Skeletal muscle tissue (tissue), 4 donors: ENCODE measurements around the gene YEATS2. TPM values are rescaled to one million over a fixed set of nuclear protein-coding genes. Genes with fewer than 3 reads are reported as not detected.
"Not testable (repeated sequence)": the region's sequence is repeated elsewhere in the genome, so short reads cannot be mapped to it uniquely, and the experiment has no call there.

Experiments used
- H3K27ac ChIP-seq: one replicate; pipeline ENCODE4 v1.7.0; 2013; ENCODE audit warnings: mild to moderate bottlenecking, low read depth, low read length, inconsistent platforms
- H3K27me3 ChIP-seq, 3 donors: one replicate each; pipeline ENCODE4 v1.7.0; 2013; ENCODE audit warnings: low read length in 3 of 3; ENCODE audit not compliant: control insufficient read depth in 3 of 3, insufficient read depth in 3 of 3
- H3K36me3 ChIP-seq, 3 donors: one replicate each; pipeline ENCODE4 v1.7.0; 2013; ENCODE audit warnings: low read length in 3 of 3; ENCODE audit not compliant: control insufficient read depth in 3 of 3, insufficient read depth in 3 of 3
- H3K4me1 ChIP-seq, 3 donors: one replicate each; pipeline ENCODE4 v1.7.0; 2013; ENCODE audit warnings: low read length in 3 of 3, mild to moderate bottlenecking in 3 of 3; ENCODE audit not compliant: control insufficient read depth in 3 of 3, insufficient read depth in 3 of 3
- H3K4me3 ChIP-seq, 3 donors: one replicate each; pipeline ENCODE4 v1.7.0; 2013; ENCODE audit warnings: low read length in 3 of 3
- H3K9ac ChIP-seq, 3 donors: one replicate each; pipeline ENCODE4 v1.7.0; 2013; ENCODE audit warnings: low read length in 3 of 3, mild to moderate bottlenecking in 3 of 3, moderate library complexity in 2 of 3, low read depth in 1 of 3
- H3K9me3 ChIP-seq, 3 donors: one replicate each; pipeline ENCODE4 v1.7.0; 2013; ENCODE audit warnings: low read length in 3 of 3; ENCODE audit not compliant: control insufficient read depth in 3 of 3
- total RNA-seq: library from RNA; depleted of rRNA; stranded (reverse); fragments of >200 nt; gene quantifications from one replicate; pipeline ENCODE4 v1.2.3, GENCODE V29; 2014
- donor health status: Osteomylitis.

Gene YEATS2
- total RNA-seq, 1 donor from 2014 or later = 21.4 TPM

DNA sequence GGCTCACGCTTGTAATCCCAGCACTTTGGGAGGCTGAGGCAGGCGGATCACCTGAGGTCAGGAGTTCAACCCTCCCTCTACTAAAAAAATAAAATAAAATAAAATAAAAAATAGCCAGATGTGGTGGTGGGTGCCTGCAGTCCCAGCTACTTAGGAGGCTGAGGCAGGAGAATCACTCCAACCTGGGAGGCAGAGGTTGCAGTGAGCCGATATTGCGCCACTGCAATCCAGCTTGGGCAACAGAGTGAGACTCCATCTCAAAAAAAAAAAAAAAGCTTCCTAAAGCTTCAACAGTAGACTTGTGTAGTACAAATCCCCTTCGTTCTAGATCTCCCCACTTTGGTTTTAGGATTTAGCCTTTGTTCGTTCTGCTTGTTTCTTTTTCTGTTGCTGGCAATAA, 6.3 kb downstream of the YEATS2 start:
- not testable (repeated sequence) for H3K36me3 ChIP-seq, H3K9ac ChIP-seq, H3K27me3 ChIP-seq, H3K4me3 ChIP-seq, H3K27ac ChIP-seq, H3K9me3 ChIP-seq
- peaks cover 0 to 11% (median 5%) of the 10 kb centered on the region in 3 donors for H3K4me1 ChIP-seq

DNA sequence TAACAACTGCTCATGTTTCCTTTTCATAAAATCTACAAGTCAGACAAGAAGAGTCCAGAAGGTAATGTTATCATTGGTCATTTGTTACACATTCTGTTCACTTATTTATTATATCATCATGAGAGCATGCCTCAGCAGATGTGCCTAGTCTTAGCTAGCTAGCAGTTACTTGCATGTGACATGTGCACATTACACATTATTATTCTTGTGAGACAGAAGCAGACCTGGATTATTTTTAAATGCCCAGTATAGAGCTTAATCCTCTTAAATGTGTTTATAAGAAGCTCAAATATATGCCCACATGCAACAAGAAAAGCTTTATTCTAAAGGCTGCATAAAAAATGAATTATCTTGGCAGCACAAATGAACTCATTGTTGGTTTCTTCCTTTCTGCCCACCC, 12.6 kb downstream of the YEATS2 start:
- no peak overlapping the region for H3K9ac ChIP-seq
- no peaks in the 10 kb centered on the region for H3K27me3 ChIP-seq
- no peak overlapping the region for H3K4me3 ChIP-seq
- H3K36me3 ChIP-seq = peaks cover 0 to 2% (median 0%) of the 10 kb centered on the region in 3 donors
- no peak overlapping the region for H3K27ac ChIP-seq
- no peaks in the 10 kb centered on the region for H3K9me3 ChIP-seq
- no peaks in the 10 kb centered on the region for H3K4me1 ChIP-seq

- Histone ChIP-seq H3K9ac (no peak overlapping the region), H3K27ac (no peak overlapping the region), H3K27me3 (no peaks in the 10 kb centered on the region), H3K36me3 (peaks cover 0 to 2% (median 0%) of the 10 kb centered on the region in 3 donors), H3K4me3 (no peak overlapping the region), H3K9me3 (no peaks in the 10 kb centered on the region), H3K4me1 (no peaks in the 10 kb centered on the region)
These were observed 13.9 kb downstream of the YEATS2 start for GRCh38 chr3:183711516-183711915.

DNA sequence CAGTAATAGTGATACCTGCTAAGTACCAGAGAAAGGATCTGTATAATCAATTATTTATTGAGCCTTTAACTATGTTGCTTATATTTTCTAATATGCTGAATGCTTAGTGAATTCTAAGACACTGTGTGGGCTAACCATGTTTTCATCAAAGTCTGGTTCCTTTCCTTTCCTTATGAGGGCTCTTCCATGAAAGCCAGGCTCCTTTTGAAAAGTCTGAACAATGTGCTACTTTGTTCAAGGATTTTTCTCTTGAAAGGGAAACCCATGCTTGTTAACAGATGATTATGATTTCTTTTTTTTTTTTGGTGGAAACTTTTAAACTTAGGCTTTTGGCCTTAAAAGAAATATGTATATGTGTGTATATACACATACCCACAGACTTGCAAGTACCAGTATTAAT, 17.0 kb downstream of the YEATS2 start:
- Histone ChIP-seq H3K9ac (no peak overlapping the region), H3K27ac (no peak overlapping the region), H3K9me3 (no peaks in the 10 kb centered on the region), H3K4me1 (no peaks in the 10 kb centered on the region), H3K4me3 (no peak overlapping the region), H3K27me3 (no peaks in the 10 kb centered on the region), H3K36me3 (peaks cover 0 to 17% (median 12%) of the 10 kb centered on the region in 3 donors)

DNA sequence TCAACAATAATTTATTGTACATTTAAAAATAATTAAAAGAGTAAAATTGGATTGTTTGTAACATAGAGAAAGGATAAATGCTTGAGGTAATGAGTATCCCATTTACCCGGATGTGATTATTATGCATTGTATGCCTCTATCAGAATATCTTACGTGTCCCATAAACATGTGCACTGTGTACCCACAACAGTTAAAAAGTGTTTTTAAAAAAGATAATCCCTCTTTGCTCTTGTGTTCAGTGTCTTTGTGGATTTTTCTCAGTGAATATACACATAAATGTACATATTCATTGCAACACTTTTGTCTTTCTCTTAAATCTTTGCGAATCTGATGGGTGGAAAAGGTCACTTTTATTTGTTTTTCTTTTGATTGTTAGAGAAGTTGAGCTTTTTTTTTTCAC, 20.4 kb downstream of the YEATS2 start:
- Histone ChIP-seq H3K27me3 (no peaks in the 10 kb centered on the region), H3K9ac (no peak overlapping the region), H3K36me3 (peaks cover 4 to 23% (median 21%) of the 10 kb centered on the region in 3 donors), H3K9me3 (no peaks in the 10 kb centered on the region), H3K27ac (no peak overlapping the region), H3K4me1 (no peaks in the 10 kb centered on the region), H3K4me3 (no peak overlapping the region)

DNA sequence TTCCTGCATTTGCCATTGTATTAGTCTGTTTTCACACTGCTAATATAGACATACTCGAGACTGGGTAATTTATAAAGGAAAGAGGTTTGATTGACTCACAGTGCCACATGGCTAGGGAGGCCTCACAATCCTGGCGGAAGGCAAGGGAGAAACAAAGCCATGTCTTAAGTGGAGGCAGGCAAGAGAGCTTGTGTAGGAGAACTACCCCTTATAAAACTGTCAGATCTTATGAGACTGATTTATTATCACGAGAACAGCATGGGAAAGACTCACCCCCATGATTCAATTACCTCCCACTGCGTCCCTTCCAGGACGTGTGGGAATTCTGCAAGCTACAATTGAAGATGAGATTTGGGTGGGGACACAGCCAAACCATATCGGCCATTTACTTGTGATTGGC, 27.8 kb downstream of the YEATS2 start:
- H3K27me3 ChIP-seq = no peaks in the 10 kb centered on the region
- H3K4me1 ChIP-seq = no peaks in the 10 kb centered on the region
- no peak overlapping the region for H3K4me3 ChIP-seq
- peaks cover 2 to 42% (median 29%) of the 10 kb centered on the region in 3 donors for H3K36me3 ChIP-seq
- H3K9me3 ChIP-seq = no peaks in the 10 kb centered on the region
- H3K9ac ChIP-seq = no peak overlapping the region
- no peak overlapping the region for H3K27ac ChIP-seq

DNA sequence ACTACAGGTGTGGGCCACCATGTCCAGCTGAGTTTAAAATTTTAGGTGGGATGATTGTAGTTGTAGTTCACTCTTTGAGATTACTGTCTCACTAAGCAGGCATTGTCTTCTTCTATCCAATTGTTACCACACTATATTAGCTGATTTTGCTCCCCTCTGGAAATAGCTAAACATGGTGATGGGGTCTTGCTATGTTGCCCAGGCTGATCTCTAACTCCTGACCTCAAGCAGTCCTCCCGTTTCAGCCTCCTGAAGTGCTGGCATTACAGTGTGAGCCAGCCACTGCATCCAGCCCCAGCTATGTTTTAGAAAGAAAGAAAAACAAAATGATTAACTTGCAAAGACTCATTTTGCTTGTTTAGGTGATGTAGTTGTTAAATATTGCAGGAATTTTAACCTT, 30.6 kb downstream of the YEATS2 start:
- no peaks in the 10 kb centered on the region for H3K4me1 ChIP-seq
- no peak overlapping the region for H3K27ac ChIP-seq
- H3K27me3 ChIP-seq = no peaks in the 10 kb centered on the region
- H3K4me3 ChIP-seq = no peak overlapping the region
- H3K9me3 ChIP-seq = no peaks in the 10 kb centered on the region
- H3K9ac ChIP-seq = no peak overlapping the region
- H3K36me3 ChIP-seq = peaks cover 3 to 37% (median 28%) of the 10 kb centered on the region in 3 donors

DNA sequence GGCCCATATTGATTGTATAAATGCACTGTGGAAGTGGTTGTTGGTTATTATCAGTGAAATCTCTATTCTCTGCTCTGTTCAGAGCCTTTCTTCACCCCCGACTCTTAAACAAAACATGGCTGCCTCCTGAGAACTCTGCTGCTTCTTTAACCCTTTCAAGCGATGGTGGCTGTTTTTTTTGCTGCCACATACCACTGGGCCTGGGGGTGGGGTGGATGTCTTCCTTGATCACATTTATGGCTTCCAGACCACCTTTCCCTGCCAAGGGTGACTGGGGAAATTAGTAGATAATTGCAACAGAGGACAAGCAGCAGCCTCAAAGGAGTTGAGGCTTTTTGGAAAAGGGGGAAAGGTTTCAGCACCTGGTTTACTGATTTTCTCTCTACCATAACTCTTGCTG, 32.8 kb downstream of the YEATS2 start:
- H3K4me3 ChIP-seq = no peak overlapping the region
- peaks cover 5 to 39% (median 38%) of the 10 kb centered on the region in 3 donors for H3K36me3 ChIP-seq
- H3K27ac ChIP-seq = no peak overlapping the region
- no peaks in the 10 kb centered on the region for H3K4me1 ChIP-seq
- H3K9ac ChIP-seq = no peak overlapping the region
- no peaks in the 10 kb centered on the region for H3K27me3 ChIP-seq
- no peaks in the 10 kb centered on the region for H3K9me3 ChIP-seq

DNA sequence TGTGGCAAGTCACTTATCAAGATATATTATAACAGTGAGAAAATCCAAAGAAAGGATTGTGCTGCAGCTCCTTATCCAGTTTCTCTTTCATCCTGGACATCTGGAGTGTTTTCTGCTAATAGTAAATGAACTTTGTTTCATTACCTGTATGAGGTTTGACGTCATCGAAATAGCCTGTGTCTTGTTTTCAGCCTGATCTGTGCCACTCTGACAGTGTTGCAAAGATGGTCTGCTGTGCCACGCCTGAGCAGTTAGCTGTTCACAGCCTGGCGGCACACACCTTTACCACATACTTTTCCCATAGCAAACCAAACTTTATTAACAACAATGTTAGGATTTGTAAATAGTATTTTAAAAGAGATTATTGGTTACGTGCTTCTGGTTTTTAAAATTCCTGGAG, 34.0 kb downstream of the YEATS2 start:
- Histone ChIP-seq H3K27ac (no peak overlapping the region), H3K4me1 (no peaks in the 10 kb centered on the region), H3K36me3 (peaks cover 6 to 33% (median 31%) of the 10 kb centered on the region in 3 donors), H3K9me3 (no peaks in the 10 kb centered on the region), H3K27me3 (no peaks in the 10 kb centered on the region), H3K4me3 (no peak overlapping the region), H3K9ac (no peak overlapping the region)

GRCh38 chr3:183733553-183733952, 36.0 kb downstream of the YEATS2 start:
- Histone ChIP-seq H3K36me3 (peaks cover 10 to 31% (median 18%) of the 10 kb centered on the region in 3 donors), H3K4me3 (no peak overlapping the region), H3K4me1 (no peaks in the 10 kb centered on the region), H3K9ac (no peak overlapping the region), H3K27me3 (no peaks in the 10 kb centered on the region), H3K27ac (no peak overlapping the region), H3K9me3 (no peaks in the 10 kb centered on the region)
